Measurements from ENCODE around the gene KPNA6. TPM values are rescaled to one million over a fixed set of nuclear protein-coding genes. Genes with fewer than 3 reads are reported as not detected.

The KPNA6 gene
- total RNA-seq, 1 experiment from 2014 or later: 36.0 TPM

DNA sequence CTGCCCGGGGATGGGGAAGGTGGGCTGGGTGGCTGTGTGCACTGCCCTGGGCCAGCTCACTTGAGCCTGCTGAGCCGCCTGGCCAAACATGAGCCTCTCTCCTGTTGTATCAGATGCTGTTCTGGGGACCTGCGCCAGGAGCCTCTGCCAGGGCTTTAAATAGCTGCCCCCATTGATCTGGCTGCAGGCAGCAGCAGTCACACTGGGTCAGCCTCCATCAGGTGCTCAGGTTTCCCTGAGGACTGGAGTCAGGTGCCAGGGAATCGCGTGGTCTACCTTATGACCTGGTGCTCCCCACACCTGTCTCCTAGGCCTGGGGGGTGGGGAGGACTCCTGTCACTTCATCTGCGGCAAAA is 91.8 kb downstream of the KPNA6 start:
- in situ Hi-C loops (cut with HindIII; ENCODE audit: low sequenced_read_pairs): no loop called here
- peak; percentile 95 for DNase-seq (ENCODE audit: low spot score)

GRCh38 chr1:32200226-32201010 is 92.6 kb downstream of the KPNA6 start, which contains the start of gene CCDC28B:
Gene CCDC28B, plus strand, starts transcription at chr1:32200595. Its CDS starts 1,341 bp downstream, at chr1:32201936.
- peak; percentile 86 for DNase-seq (ENCODE audit: low spot score)
- in situ Hi-C loops (cut with HindIII; ENCODE audit: low sequenced_read_pairs): no loop called here

DNA sequence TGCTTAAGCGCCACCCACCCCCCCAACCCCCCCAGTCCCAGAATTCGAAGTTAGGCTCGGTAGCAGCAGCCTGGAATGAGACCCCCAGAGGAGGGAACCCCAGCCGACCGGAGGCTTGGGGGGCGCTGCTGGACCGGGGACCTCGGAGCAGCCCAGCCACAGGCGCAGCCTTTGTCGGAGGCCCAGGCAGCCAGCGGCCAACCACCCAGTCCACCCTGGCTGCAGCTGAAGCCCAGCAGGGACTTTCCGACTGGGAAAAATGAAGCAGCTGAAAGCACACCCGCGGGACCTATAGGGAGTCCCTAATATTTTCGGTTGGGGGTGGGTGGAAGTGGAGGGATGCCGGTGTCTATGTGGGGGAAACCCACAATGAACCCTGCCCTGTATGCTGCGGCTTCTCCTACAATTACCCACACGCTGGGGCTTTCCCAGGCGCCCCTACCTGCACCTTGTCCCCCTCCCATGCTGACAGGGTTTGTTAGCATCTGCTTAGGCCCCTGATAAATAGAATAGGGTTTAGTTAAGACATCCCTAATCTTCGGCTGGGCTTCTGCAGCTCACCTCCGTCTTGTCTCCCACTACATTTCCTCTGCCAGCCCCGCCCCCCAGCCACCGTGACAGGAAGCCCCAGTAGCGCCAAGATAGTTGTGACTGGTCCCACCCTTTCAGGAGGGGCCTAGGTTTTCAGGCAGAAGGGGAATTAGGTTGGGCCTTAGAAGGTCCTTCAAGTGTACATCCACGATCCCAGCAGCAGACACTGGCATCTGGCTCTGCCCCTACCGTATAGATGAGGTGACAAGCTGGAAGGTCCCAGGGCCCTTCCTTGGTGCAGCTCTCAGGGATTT is 93.4 kb downstream of the KPNA6 start:
- DNase-seq (ENCODE audit: low spot score): peak; percentile 68
- in situ Hi-C loops (cut with HindIII; ENCODE audit: low sequenced_read_pairs): no loop called here

DNA sequence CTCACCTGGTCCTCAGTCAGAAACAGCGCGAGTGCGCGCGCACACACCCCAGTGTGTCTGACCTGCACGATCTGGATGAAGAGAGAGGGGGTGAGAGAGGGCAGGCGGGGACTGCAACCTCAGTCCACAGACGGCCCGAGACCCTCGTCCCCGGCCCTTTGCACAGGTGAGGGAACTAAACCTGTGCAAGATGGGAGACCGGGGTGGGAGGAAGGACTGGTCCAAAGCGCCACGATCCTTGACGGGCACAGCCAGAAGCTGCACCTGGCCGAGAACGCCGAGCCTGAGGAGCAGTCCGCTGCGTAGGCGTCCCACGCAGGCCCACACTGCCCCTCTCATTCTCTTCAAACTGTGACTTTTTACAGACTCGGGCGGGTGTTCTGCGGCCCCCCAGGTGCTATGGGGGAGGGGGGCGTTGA is 97.1 kb downstream of the KPNA6 start:
- in situ Hi-C loops (cut with HindIII; ENCODE audit: low sequenced_read_pairs): no loop called here
- DNase-seq (ENCODE audit: low spot score): no peak

DNA sequence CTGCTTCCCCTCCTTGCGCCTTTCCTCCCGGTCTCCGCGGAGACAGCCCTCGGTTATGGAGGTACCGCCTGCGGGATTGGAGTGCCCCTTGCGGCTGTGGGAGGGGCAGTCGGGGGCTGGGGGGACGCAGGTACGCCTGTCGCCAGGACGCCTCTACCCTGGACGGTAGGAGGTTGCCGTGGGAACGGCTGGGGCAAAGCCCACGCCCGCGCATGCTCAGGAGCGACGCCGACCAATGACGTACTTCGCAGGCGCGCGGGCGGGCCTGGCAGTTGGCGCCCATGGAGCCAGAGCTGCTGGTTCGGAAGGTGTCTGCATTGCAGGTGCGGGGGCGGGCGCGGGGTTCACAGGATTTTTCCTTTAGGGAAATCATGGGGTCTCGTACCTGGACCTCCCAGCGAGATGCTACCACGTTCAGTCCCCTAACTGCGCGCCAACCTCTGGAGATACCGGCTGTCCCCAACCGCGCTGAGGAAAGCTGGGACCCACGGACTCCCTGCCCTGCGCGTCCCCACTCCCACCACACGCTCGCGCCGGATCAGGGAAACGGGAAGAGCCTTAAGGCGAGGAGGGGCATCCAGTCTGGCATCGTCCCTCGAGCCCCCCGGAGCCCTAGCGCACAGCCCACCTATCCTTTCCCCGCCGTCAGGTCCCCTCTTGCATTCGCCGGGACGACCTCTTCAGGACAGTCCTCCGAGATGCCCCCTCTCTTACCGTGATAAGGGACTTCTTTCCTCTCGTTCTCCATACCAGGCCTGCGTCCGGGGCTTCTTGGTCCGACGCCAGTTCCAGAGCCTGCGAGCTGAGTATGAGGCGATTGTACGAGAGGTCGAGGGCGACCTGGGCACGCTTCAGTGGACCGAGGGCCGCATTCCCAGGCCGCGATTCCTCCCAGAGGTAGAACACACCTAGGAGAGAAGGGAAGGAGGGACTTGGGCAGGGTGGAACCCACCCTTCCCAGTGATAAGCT is 97.8 kb downstream of the KPNA6 start, which contains the start of gene IQCC:
TSS of gene IQCC (plus strand) at position 271 of the 970 bp plus-strand sequence. CDS start at position 282, 11 bp downstream.
- in situ Hi-C loops (cut with HindIII; ENCODE audit: low sequenced_read_pairs): no loop called here
- peak; percentile 90 for DNase-seq (ENCODE audit: low spot score)

DNA sequence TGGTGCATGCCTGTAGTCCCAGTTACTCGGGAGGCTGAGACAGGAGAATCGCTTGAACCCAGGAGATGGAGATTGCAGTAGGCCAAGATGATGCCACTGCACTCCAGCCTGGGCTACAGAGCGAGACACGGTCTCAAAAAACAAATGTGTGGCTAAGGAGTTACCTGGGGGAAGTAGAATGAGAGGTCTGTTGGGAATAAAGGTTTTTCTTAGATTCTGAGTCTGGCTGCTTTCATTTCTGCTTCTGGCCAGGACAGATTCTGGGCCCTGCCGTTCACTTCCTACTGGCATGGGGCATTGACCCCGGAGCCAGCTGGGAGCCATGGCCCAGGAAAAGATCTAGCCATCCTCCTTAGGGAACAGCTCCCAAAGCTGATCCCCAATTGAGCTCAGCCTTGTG is 100.6 kb downstream of the KPNA6 start:
- no peak for DNase-seq (ENCODE audit: low spot score)
- in situ Hi-C loops (cut with HindIII; ENCODE audit: low sequenced_read_pairs): no loop called here

DNA sequence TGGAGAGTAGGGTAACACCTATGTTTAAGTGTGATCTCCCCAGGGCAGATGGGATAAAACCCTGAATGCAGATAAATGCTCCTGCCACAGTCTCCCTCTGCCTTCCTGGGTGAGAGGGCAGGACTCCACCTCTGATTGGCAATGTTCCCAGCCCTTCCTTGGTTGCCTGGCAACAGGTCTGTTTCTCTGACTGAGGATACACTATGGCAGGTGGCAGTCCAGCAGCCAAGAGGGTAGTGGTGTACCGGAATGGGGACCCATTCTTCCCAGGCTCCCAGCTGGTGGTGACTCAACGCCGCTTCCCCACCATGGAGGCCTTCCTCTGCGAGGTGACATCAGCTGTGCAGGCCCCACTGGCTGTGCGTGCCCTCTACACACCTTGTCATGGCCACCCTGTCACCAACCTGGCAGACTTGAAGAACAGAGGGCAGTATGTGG is 101.1 kb downstream of the KPNA6 start, which contains the start of gene DCDC2B:
TSS of gene DCDC2B (plus strand) at position 199 of the 438 bp plus-strand sequence. CDS start at position 204, 5 bp downstream.
- in situ Hi-C loops (cut with HindIII; ENCODE audit: low sequenced_read_pairs): no loop called here

GRCh38 chr1:32215629-32216480 is 108.0 kb downstream of the KPNA6 start:
- in situ Hi-C loops (cut with HindIII; ENCODE audit: low sequenced_read_pairs): no loop called here
- peak; percentile 50 for DNase-seq (ENCODE audit: low spot score)

More for the DNA sequence above, 101.1 kb downstream of the KPNA6 start, which contains the start of gene DCDC2B:
- peak; percentile 61 for DNase-seq (ENCODE audit: low spot score)

- in situ Hi-C loops (cut with HindIII; ENCODE audit: low sequenced_read_pairs): no loop called here
- no peak for DNase-seq (ENCODE audit: low spot score)
Observed at GRCh38 chr1:32216566-32216965, 108.7 kb downstream of the KPNA6 start.

DNA sequence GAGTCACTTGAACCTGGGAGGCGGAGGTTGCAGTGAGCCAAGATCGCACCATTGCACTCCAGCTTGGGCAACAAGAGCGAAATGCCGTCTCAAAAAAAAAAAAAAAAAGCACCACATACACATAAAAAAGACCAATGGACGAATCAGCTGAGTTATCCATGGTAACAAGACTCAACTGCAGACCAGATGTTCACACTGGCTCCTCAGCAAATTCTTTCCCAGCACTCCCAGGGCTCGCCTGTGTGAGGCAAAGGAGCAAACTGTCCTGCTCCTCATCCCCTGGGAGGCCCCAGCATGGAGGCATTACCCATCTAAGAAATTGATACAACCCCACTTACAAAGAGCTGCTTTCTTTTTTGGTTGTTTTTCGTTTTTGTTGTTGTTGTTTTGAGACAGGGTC is 111.2 kb downstream of the KPNA6 start:
- in situ Hi-C loops (cut with HindIII; ENCODE audit: low sequenced_read_pairs): no loop called here
- no peak for DNase-seq (ENCODE audit: low spot score)

DNA sequence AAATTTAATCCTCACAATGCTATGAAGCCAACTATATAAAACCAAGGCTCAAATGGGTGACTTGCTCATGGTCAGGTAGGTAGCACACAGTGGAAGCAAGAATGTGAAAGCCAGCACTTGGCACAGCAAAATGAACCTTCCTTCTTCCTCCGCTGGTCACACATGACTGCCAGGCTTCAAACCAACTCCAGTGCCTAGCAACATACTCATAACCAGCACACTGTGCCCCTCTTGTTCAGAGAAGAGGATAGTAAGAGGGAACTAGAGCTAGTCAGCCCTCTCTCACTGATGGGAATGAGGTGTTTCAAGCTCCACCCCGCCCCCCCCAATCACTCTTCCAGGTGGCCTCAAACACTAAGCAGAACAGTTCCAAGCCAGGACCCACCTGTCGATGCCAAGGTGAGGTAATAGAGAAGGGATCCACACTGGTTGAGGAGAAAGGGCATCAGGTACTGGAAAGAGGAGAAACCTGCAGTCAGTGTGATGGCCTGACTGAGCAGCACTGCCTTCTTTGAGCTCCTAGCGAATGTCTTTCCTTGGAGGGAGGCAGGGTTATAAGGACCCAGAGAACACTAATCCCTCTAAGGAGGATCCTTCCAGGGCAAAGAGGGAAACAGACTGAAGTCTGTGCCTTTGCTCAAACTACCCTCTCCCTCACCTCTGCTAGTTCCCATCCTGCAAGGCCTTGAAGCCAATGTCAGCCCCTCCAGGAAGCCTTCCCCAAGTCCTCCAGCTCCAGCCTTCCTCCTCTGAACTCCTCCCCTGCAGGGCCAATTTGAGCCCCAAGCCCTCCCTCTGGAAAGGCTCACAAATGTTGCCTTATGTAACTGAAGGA is 113.1 kb downstream of the KPNA6 start:
- DNase-seq (ENCODE audit: low spot score): no peak
- in situ Hi-C loops (cut with HindIII; ENCODE audit: low sequenced_read_pairs): no loop called here

DNA sequence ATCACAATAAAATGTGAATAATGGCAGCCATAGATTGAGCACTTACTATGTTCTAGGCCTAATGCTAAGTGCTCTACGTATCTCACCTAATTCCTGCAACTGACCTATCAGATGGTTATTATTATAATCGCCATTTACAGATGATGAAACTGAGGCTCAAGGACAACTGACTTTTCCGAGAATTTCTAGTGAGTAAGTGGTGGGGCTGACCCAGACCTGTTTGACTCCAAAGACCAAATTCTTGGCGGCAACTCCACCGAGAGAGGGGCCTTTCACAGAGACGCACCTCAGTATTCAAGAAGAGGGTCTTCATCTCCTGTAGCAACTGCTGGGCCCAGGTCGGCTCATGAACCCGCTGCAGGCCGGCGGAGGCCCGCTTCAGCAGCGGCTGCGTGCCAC is 113.7 kb downstream of the KPNA6 start:
- in situ Hi-C loops (cut with HindIII; ENCODE audit: low sequenced_read_pairs): no loop called here

DNA sequence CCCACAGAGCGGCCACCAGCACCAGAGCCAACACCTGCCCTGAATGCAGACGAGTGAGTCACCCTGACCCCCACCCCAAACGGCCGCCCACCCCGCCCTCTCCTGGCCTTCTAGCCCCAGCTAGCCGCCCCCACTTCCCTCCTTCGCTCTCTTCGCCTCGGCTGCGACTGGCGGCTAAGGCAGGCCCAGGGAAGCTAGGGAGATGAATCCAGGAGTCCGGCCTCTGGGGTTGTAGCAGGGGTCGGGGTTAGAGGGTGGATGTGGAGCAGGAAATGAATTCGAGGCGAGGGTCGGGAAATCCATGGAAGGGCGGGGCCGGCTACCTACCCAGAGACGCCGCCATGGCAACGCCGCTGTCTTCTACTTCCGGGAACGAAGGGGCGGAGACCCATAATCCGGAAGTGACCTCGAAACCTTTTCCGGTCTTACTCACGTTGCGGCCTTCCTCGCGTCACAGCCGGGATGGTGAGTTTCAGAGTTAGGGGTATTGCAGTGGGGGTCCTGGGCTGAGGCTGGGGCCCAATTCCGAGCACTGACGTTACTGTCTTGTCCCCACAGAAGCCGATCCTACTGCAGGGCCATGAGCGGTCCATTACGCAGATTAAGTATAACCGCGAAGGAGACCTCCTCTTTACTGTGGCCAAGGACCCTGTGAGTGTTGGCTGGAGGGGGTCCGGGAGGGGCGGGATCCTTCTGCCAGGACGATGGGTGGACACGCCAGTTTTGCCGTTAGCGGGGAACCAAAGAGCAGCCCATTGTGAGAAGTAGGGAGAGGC is 114.3 kb downstream of the KPNA6 start, which contains the start of the genes EIF3I and TMEM234:
TSS of gene EIF3I (plus strand) at position 428 of the 776 bp plus-strand sequence. CDS start at position 463, 35 bp downstream.
TSS of gene TMEM234 (minus strand) at position 374 of the 776 bp plus-strand sequence. CDS start at position 343, 31 bp downstream.
- DNase-seq (ENCODE audit: low spot score): peak; percentile 96
- in situ Hi-C loops (cut with HindIII; ENCODE audit: low sequenced_read_pairs): no loop called here

More for the DNA sequence above, 113.7 kb downstream of the KPNA6 start:
- DNase-seq (ENCODE audit: low spot score): no peak

DNA sequence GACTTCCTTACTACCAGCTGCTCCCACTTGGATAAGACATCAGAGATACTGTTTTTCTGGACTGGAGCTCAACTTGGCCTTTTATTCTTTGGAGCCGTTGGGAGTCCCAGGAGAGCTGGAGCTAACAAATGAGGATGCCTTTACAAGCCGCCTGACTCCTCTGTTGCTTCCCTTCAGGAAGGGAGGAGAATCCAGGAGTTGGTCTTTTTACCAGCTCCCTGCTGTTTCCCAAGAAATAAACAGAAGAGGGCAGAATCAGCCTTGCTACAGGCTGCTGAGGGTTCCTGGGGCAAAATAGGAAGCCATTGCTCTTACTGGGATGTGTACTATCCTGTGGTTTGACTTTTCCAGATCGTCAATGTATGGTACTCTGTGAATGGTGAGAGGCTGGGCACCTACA is 115.8 kb downstream of the KPNA6 start:
- no peak for DNase-seq (ENCODE audit: low spot score)

DNA sequence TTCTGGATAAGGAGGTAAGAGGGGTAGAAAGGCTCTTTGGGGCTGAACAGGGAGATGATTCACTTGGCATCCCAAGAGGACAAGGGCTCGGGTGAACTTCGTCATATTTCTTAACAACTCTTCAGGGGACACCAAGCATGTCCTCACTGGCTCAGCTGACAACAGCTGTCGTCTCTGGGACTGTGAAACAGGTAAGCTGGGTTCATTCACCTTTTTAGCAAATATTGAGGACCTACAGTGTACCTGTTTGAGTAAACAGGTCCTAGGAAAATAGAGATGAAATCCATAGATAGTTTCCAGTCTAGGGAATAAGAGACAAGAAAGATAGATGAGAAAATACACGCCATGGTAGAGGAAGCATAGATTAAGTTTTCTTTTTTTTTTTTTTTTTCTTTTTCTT is 116.4 kb downstream of the KPNA6 start:
- no peak for DNase-seq (ENCODE audit: low spot score)
- in situ Hi-C loops (cut with HindIII; ENCODE audit: low sequenced_read_pairs): no loop called here

More for the DNA sequence above, 115.8 kb downstream of the KPNA6 start:
- in situ Hi-C loops (cut with HindIII; ENCODE audit: low sequenced_read_pairs): no loop called here
